ENCODE data around the gene WSB2.
"Not testable (repeated sequence)": the region's sequence is repeated elsewhere in the genome, so short reads cannot be mapped to it uniquely, and the experiment has no call there.

WSB2 gene

GRCh38 chr12:118061011-118061872, at the start of gene WSB2:
TSS of gene WSB2 (minus strand) at chr12:118061179. CDS start at chr12:118061048, 131 bp downstream.
- peak; percentile 62 for DNase-seq (ENCODE audit: low spot score)

DNA sequence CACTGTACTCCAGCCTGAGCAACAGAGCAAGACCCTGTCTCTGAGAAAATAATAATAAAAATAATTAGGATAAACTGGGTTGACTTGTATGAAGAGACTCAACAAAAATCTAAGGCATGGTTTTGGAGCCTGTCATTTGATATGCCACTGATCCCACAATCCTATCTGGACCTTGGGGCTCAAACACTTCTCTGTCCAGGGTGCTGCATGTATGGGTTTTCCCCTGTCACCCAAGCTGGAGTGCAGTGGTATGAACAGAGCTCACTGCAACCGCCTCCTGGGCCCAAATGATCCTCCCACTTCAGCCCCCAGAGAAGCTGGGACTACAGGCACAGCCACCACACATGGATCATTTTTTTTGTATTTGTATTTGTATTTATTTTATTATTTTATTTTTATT, 48.1 kb upstream of the WSB2 start:
- no peak for DNase-seq (ENCODE audit: low spot score)

- no peak for DNase-seq (ENCODE audit: low spot score)
Measured at GRCh38 chr12:118107694-118108093, 46.7 kb upstream of the WSB2 start.

- DNase-seq (ENCODE audit: low spot score): no peak
Measured at GRCh38 chr12:118107011-118107410, 46.0 kb upstream of the WSB2 start.

- DNase-seq (ENCODE audit: low spot score): peak; percentile 54
Measured at GRCh38 chr12:118103601-118104382, 42.8 kb upstream of the WSB2 start, which contains the start of gene VSIG10. TSS of gene VSIG10 (minus strand) at chr12:118104011. CDS start at chr12:118103671, 340 bp downstream.

DNA sequence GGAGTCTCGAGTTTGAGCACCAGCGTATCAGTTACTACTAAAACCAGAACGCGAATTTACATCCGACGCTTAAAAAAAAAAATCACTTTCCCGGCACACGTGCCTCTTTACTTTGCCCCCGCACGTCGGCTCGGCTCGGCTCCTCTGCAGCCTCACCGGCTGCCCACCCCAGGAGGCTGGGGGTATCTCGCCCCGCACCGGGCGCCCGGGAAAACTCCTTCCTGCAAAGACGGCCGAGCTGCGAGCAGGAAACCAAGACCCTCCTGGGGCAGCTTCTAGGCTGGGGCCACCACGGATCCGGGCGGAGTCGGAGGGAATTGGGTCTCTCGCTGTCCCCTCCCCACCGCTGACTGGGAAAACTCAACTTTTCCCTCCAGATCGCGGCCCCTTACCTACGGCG, 42.2 kb upstream of the WSB2 start:
- no peak for DNase-seq (ENCODE audit: low spot score)

GRCh38 chr12:118102609-118103008, 41.6 kb upstream of the WSB2 start:
- no peak for DNase-seq (ENCODE audit: low spot score)

- DNase-seq (ENCODE audit: low spot score): no peak
Measured at GRCh38 chr12:118102070-118102469, 41.1 kb upstream of the WSB2 start.

DNA sequence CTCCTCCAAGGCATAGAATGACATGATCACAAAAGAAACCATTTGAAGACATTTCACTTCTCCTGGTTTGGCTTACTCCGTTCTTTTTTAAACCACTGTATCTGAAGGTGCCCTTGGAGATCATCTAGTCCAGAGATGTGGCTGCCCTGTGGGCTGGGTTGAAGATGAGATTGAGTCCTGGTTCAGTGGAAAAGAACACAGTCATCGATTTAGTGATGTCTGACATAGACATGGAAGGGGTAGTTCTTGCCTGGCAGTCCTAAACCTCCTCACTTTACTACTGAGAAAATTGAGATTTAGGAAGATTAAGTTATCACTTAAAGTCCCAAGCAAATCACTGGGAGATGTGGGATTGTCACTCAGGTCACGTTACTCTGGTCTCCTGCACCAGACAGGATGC, 40.1 kb upstream of the WSB2 start:
- no peak for DNase-seq (ENCODE audit: low spot score)

GRCh38 chr12:118098911-118099671, 38.1 kb upstream of the WSB2 start:
- DNase-seq (ENCODE audit: low spot score): no peak

GRCh38 chr12:118098401-118098800, 37.4 kb upstream of the WSB2 start:
- no peak for DNase-seq (ENCODE audit: low spot score)

DNA sequence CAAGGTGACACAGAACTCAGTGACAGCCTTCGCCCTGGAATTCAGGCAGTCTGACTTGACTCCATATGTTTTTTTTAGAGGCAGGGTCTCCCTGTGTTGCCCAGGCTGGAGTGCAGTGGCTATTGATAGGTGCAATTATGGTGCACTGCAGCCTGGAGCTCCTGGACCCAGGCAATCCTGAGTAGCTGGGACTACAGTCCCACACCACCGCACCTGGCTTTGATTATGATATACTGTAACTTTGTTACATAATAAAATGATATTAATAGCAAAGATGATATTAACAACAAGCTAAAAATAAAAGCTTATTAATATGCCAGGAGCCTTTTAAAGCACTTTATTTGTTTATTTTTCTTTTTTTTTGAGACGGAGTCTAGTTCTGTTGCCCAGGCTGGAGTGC, 33.1 kb upstream of the WSB2 start:
- DNase-seq (ENCODE audit: low spot score): no peak

- no peak for DNase-seq (ENCODE audit: low spot score)
Measured at GRCh38 chr12:118089782-118090181, 28.8 kb upstream of the WSB2 start.

DNA sequence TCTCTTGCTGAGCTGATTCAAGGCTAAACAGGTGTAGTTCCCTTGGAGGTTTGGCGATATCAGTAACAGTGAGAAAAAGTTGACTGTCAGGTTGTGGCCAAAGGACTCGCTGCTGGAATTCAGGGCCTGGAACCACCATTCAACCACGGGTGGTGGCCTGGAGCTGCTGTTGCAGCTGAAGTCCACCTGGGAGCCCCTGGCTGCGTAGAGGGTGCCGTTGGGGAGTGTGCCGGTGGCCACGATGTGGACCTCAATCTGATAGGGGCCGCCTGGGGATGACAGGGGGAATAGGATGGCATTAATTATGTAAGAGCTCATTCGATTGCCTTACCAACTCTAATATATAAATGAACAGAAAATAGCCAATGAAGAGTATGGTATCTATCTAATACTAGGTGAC, 21.2 kb upstream of the WSB2 start:
- no peak for DNase-seq (ENCODE audit: low spot score)

DNA sequence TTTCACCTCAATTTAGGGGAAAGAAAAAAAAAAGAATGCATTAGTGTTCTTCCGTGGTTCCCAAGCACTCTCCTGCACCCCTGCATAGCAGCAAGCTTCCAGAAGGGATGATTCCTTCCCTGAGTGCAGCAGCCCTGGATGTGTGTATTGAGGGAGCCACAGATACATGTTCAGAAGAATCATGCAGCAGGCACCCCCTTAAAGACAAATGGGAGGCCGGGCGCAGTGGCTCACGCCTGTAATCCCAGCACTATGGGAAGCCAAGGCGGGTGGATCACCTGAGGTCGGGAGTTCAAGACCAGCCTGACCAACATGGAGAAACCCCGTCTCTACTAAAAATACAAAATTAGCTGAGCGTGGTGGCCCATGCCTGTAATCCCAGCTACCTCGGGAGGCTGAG, 20.5 kb upstream of the WSB2 start:
- not testable (repeated sequence) for DNase-seq (ENCODE audit: low spot score)

DNA sequence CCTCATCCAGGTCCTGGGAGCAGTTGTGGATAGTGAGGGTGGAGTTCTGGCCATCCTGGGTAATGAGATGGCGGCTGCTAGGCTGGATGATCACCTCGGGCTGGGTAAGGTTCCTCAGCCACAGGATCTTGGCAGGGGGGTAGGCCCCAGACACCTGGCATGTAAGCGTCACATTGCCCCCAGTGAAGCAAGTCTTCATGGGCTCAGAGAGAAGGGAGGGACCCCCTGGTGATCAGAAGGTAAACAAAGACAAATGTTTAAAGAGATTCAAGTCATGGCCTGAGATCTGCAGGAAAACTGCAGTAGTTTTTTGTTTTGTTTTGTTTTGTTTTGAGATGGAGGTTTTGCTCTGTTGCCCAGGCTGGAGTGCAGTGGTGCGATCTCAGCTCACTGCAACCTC, 12.8 kb upstream of the WSB2 start:
- DNase-seq (ENCODE audit: low spot score): no peak

DNA sequence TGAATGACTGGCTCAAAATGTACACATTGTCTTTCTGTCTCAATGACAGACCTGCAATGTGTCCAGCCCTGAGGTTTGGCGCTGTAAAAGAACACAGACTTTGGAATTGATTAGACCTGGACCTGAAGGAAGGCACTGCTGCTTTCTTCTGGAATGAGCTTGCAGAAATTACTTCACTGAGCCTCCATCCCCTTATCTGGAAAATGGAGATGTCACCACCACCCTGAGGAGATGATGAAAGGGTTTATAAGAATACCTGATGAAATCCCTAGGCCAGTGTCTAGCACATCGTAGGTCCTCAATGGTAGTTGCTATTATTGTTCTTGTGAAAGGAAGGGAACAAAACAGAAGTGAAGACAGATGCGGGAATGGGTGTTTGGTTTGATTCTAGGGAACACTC, 9.7 kb upstream of the WSB2 start:
- no peak for DNase-seq (ENCODE audit: low spot score)

GRCh38 chr12:118068445-118068844, 7.5 kb upstream of the WSB2 start:
- DNase-seq (ENCODE audit: low spot score): no peak

DNA sequence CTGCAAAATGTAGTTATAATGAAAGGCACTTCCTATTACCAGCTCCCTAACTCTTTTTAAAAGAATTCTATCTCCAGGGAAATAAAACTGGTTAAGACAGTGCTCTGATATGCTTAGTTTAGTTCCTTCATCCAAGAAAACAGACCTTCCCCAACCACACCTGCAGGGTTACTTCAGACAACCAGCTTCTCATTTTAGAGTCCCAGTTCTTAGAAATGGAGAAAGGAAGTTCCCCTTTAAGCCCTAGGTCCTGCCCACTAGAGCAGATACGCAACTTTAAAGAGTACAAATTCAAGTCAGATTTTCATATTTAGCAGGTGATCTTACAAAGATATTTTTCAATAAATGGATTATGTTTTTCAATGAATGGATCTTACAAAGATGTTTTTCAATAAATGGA, 4.4 kb upstream of the WSB2 start:
- DNase-seq (ENCODE audit: low spot score): no peak

DNA sequence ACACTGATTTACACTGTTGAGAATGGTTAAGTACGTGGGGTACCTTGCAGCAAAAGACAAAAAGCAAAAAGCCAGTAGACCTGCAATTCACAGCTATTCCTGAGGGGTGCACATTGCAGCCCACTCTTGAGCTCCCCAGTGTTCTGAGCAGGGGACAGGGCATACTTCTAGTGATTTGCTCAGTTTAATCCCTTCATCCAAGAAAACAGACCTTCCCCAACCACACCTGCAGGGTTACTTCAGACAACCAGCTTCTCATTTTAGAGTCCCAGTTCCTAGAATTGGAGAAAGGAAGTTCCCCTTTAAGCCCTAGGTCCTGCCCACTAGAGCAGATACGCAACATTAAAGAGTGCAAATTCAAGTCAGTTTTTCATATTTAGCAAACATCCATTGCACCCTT, 3.6 kb upstream of the WSB2 start:
- peak; percentile 33 for DNase-seq (ENCODE audit: low spot score)

DNA sequence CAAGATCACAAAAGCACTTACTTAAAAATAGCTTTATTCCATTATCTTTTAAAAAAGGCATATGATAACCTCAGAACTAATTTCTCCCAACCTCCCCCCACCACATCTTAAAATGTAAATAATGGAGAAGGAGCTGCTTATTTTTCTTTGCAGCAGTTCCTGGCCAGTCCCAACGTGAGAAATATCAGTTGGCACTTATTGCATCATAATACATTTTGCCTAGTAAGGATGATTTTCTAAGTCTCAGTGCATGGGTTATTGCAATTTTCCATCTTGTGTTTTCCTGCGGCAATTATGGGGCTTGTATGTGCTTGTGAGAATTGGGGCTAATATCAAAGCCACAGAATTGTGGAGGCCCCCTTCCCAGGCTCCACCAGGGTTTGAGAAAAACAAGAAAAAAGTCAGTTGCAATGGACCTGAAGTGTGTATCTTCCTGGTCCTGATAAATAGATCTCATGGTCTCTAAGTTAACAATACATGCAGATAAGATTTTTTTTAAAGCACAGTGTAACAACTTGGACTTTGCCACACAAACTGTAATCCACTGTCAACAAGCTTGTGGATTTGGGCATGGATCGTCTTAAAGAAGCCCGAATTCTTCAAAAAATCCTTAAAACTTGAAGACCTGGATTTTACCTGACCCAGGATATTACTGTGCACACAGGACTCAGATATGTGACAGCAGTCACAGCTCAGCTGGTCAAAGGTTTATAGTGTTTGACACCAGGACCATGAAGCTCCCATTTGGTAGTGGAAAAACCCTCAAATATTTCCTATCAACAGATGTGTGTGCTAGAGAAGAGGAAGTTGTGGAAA, 2.8 kb upstream of the WSB2 start:
- no peak for DNase-seq (ENCODE audit: low spot score)
